ENCODE measurements around the gene FOXP1. TPM values are rescaled to one million over a fixed set of nuclear protein-coding genes. Genes with fewer than 3 reads are reported as not detected.
"Not testable (repeated sequence)": the region's sequence is repeated elsewhere in the genome, so short reads cannot be mapped to it uniquely, and the experiment has no call there.

Gene FOXP1
- total RNA-seq, 2 experiments from 2014 or later, result 116 to 131 TPM

DNA sequence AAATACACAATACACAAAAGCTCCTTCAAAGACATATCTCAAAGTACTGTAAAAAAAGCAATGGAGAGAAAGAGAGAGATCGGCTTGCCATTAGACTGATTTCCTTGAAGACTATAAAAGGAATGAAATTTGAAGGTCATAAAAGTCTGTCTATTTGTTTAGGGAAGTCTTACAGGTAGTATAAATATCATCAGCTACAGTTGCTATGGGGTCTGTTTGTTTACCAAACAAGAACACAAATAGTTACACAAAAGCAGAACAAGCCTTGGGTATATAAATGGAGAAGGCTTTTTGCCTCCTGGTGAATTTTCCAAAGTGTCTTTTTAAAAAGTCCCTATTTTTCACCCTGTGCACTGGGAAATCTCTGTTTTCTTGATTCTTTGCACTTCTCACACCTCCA, 552.3 kb downstream of the FOXP1 start:
- Mint-ChIP-seq H3K9me3 (no peaks in the 10 kb centered on the region), H3K4me1 (peaks cover 57% of the 10 kb centered on the region), H3K27ac (no peak overlapping the region), H3K27me3 (no peaks in the 10 kb centered on the region), H3K4me3 (no peak overlapping the region), H3K36me3 (ENCODE audit: low read depth) (peaks cover 73% of the 10 kb centered on the region)
- CTCF ChIA-PET, result no interaction called here
- DNase-seq, result no peak
- POLR2A ChIA-PET, result no interaction called here

DNA sequence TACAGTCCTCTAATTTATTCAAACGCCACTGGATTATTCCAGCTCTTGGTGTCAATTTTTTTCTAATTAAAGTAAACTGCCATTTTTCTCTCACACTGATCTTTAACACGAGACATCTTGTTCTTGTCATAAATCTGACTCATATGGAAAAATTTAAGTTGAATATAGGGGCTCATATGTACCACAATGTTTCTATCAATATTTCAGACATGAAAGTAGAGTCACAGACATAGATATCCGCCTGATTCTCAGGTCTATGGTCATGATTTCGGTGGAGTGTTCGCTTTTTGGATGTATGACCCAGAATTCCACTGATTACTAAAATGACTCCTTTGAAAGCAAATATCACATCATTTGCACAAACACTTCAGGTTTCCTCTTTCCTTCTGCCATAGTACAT, 552.8 kb downstream of the FOXP1 start:
- CTCF ChIA-PET, result no interaction called here
- H3K36me3 Mint-ChIP-seq (ENCODE audit: low read depth), result peaks cover 72% of the 10 kb centered on the region
- POLR2A ChIA-PET, result no interaction called here

DNA sequence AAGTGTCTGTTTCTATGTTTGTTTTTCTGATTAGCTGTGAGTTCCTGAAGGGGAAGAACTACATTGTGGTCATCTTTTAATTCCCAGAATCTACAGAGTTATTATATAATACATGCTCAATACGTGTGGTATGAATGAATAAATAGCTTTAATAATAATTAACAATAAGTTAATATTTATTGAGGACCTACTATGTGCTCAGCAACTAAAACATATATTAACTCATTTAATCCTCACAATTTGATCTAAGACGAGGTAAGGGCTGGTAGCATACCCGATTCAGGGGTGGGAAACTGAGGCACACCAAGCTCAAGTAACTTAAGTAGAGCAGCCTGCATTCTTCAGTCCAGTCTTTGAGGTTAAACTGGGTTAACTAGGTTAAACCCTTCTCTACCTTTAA, 553.8 kb downstream of the FOXP1 start:
- POLR2A ChIA-PET, result no interaction called here
- no peaks in the 10 kb centered on the region for H3K27me3 Mint-ChIP-seq
- peaks cover 74% of the 10 kb centered on the region for H3K36me3 Mint-ChIP-seq (ENCODE audit: low read depth)
- no peak for DNase-seq
- H3K4me3 Mint-ChIP-seq, result no peak overlapping the region
- H3K9me3 Mint-ChIP-seq, result no peaks in the 10 kb centered on the region
- peaks cover 64% of the 10 kb centered on the region for H3K4me1 Mint-ChIP-seq
- H3K27ac Mint-ChIP-seq, result no peak overlapping the region
- CTCF ChIA-PET, result no interaction called here

More for the DNA sequence above, 552.8 kb downstream of the FOXP1 start:
- DNase-seq, result no peak
- Mint-ChIP-seq H3K4me1 (peaks cover 58% of the 10 kb centered on the region), H3K27me3 (no peaks in the 10 kb centered on the region), H3K27ac (no peak overlapping the region), H3K9me3 (no peaks in the 10 kb centered on the region), H3K4me3 (no peak overlapping the region)

DNA sequence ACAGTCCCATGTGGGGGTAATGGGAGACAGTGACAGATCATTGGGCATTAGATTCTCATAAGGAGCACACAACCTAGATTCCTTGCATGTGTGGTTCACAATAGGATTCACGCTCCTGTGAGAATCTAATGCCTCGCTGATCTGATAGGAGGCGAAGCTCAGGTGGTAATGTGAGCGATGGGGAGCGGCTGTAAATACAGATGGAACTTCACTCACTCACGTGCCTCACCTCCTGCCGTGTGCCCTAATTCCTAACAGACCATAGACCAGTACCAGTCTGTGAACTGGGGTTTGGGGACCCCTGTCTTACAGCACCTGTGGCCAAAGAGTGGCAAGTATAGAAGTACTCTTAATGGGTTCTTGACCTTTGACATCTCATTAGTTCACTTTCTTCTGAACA, 554.7 kb downstream of the FOXP1 start:
- ChIA-PET POLR2A (no interaction called here), CTCF (interaction anchor here (0.9 to 1.2 kb wide), 2 partner anchors 25 to 56 kb away, joined by 3 read pairs; no protein-coding TSS in a partner anchor)
- peaks cover 75% of the 10 kb centered on the region for H3K36me3 Mint-ChIP-seq (ENCODE audit: low read depth)
- H3K9me3 Mint-ChIP-seq, result no peaks in the 10 kb centered on the region
- no peak overlapping the region for H3K4me3 Mint-ChIP-seq
- peaks cover 65% of the 10 kb centered on the region for H3K4me1 Mint-ChIP-seq
- H3K27ac Mint-ChIP-seq, result no peak overlapping the region
- H3K27me3 Mint-ChIP-seq, result no peaks in the 10 kb centered on the region
- DNase-seq, result no peak

DNA sequence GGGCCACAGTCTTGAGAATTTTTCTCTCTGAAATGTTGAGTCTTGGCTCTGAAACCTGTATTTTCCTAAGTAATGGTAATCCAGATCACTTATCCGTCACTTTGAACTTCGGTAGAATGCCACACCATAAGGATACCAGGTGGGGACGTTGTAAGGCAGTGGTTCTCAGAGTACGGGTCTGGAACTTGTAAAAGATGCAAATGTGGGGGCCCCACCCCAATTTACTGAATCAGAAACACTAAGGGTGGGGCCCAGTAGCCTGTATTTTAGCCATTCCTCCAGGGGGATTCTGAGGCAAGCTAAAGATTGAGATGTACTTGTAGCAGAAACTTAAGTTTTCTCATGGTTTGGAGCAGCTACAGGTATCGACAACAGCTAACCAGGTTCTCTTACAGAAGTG, 555.3 kb downstream of the FOXP1 start:
- POLR2A ChIA-PET, result no interaction called here
- Mint-ChIP-seq H3K4me3 (no peak overlapping the region), H3K9me3 (no peaks in the 10 kb centered on the region), H3K27me3 (no peaks in the 10 kb centered on the region), H3K36me3 (ENCODE audit: low read depth) (peaks cover 76% of the 10 kb centered on the region), H3K27ac (no peak overlapping the region), H3K4me1 (peaks cover 63% of the 10 kb centered on the region)
- CTCF ChIA-PET, result interaction anchor here (0.5 to 1.2 kb wide), 5 partner anchors 10 to 60 kb away, joined by 3 to 7 read pairs (median 3); no protein-coding TSS in a partner anchor
- no peak for DNase-seq

DNA sequence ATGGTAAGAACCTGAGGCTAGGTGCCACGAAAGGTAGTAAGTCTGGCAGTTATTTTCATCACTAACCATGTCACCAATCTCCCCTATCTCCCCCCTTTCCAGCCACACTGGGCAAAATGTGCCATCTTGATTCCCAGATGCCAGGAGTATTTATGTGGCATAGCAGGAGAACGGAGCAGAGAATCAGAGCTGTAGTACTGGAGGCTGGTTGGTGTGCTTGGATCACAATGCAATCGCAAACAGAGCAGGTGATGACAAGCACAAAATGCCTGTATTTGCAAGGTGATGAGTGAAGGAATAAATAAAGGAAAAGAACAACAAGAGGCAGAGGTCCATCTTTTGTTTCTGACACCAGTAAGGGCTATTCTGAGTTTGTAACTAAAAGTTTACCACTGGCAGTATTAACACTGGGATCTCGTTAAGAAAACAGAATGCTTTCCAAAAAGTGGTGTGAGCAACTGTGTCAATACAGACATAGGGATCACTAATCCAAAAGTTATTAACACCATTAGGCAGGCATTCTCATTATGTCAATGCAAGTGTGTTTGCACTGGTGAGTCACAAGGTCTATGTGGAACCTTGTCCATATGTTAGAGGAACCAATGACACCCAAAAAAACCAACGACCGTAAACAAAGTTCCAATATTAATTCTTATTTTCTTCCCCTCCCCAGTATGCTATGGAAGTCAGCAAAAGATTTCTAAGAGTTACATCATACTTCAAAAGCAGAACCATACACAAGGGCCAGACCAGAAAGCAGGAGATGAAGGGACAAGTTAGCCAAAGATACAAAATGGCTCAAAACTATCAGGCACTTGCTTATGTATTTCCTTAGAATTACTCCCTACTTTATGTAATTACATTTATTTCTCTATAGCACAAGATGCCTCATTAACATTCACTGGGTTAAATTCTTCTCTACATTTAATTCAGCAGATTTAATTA, 556.6 kb downstream of the FOXP1 start:
- Mint-ChIP-seq H3K4me1 (peaks cover 55% of the 10 kb centered on the region), H3K9me3 (no peaks in the 10 kb centered on the region), H3K36me3 (ENCODE audit: low read depth) (peaks cover 69% of the 10 kb centered on the region), H3K4me3 (no peak overlapping the region), H3K27ac (no peak overlapping the region), H3K27me3 (no peaks in the 10 kb centered on the region)
- POLR2A ChIA-PET, result no interaction called here
- DNase-seq, result no peak
- CTCF ChIA-PET, result no interaction called here

DNA sequence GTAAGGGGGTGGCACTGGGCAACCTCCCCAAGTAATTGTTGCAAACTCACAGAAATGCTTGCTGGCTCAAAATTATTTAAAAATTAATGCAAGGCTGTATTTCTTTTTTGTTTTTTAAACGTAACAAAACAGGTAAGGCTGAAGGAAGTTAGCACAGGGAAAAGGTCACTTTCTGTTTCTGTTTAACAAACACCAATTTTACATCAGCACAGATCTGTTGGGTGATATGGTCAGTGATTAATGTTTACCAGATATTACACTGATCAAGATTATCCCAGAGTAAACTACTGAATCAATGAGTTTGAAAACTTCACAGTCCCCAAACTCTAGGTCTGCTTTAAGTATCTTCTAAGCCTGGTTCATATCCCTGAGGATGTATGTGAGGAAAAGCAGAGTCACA, 558.0 kb downstream of the FOXP1 start:
- no peak for DNase-seq
- peak overlapping the region; percentile 54 for H3K27ac Mint-ChIP-seq
- CTCF ChIA-PET, result no interaction called here
- POLR2A ChIA-PET, result no interaction called here
- no peak overlapping the region for H3K4me3 Mint-ChIP-seq
- peaks cover 61% of the 10 kb centered on the region for H3K36me3 Mint-ChIP-seq (ENCODE audit: low read depth)
- no peaks in the 10 kb centered on the region for H3K27me3 Mint-ChIP-seq
- H3K9me3 Mint-ChIP-seq, result no peaks in the 10 kb centered on the region
- H3K4me1 Mint-ChIP-seq, result peaks cover 52% of the 10 kb centered on the region

DNA sequence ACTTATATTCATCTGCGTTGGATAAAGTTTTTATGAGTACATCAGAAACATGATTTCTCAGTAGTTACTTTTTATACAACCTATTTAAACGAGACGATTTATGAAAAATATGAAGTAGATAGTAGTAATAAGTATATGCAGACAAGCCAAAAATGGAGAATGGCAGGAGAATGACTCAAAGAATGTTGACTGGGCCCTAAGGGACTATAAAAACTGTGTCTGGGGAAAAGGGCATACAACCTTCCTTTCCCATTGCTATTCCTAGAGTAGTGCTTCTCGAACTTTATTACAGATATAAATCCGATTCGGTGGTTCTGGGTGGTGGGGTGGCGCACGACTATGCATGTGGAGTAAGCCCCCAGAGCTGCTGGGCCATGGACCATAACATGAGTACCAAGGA, 558.5 kb downstream of the FOXP1 start:
- H3K36me3 Mint-ChIP-seq (ENCODE audit: low read depth), result peaks cover 56% of the 10 kb centered on the region
- ChIA-PET POLR2A (no interaction called here), CTCF (no interaction called here)
- H3K9me3 Mint-ChIP-seq, result no peaks in the 10 kb centered on the region
- no peak overlapping the region for H3K4me3 Mint-ChIP-seq
- H3K27me3 Mint-ChIP-seq, result no peaks in the 10 kb centered on the region
- H3K27ac Mint-ChIP-seq, result peak overlapping the region; percentile 54
- peaks cover 49% of the 10 kb centered on the region for H3K4me1 Mint-ChIP-seq
- no peak for DNase-seq

DNA sequence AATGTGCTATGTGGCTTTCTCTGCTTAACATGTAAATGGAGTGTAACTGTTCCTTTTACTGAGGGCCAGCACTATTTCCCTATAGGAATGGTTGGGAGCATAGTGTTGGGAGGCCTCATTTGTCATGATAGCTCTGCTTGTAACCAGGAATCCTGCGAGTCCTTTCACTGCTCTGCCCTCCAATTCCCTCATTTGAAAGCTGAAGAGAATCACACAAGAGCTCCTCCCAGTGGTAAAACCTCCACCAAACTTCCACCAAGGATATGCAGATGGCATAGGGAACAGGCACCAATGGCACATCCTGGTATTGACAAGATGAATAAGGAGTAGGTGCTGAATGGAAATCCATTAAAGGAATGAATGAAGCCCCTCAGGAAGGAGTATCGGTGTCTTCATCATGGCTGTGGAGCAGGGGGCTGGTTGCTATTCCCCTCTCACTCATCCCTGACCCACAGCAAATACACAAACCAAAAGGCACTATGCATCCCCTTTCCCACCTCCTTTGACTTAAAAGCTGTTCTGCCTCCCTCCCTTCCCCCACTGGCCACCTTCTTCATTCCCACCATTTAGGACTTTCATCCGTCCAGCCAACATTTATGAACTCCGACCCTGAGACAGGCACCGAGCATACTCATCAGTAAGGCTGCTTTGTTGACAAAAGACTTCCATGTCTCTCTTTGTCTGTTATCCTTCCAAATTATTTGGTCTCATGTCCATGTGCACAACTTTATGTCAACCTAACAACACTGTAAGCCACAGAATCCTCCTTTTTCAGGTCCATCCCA, 560.8 kb downstream of the FOXP1 start:
- no peaks in the 10 kb centered on the region for H3K27me3 Mint-ChIP-seq
- H3K27ac Mint-ChIP-seq, result peak overlapping the region; percentile 46
- H3K4me3 Mint-ChIP-seq, result no peak overlapping the region
- H3K4me1 Mint-ChIP-seq, result peaks cover 47% of the 10 kb centered on the region
- peaks cover 48% of the 10 kb centered on the region for H3K36me3 Mint-ChIP-seq (ENCODE audit: low read depth)
- H3K9me3 Mint-ChIP-seq, result no peaks in the 10 kb centered on the region
- DNase-seq, result no peak
- POLR2A ChIA-PET, result no interaction called here
- CTCF ChIA-PET, result no interaction called here

DNA sequence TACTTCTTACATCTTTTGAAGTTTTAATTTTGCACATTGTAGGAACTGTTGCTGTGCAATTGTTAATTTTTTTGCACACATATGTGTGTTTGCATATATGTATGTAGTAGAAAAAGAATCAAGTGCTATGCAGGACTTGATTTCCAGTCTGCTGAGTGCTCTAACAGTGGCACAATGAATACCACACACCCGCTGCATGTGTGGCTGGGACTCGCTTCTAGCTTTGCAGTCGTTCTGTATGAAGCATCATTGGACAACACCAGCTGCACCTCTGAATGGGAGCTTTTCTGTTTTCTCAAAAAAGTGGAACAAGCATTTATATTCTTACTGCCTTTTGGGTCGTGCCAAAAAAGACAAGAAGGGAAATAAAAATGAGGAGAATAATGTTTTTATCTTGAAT, 564.7 kb downstream of the FOXP1 start:
- no peaks in the 10 kb centered on the region for H3K27me3 Mint-ChIP-seq
- H3K9me3 Mint-ChIP-seq, result peaks cover 5% of the 10 kb centered on the region
- peaks cover 21% of the 10 kb centered on the region for H3K4me1 Mint-ChIP-seq
- H3K36me3 Mint-ChIP-seq (ENCODE audit: low read depth), result peaks cover 45% of the 10 kb centered on the region
- POLR2A ChIA-PET, result no interaction called here
- H3K4me3 Mint-ChIP-seq, result no peak overlapping the region
- no peak for DNase-seq
- CTCF ChIA-PET, result no interaction called here
- no peak overlapping the region for H3K27ac Mint-ChIP-seq

DNA sequence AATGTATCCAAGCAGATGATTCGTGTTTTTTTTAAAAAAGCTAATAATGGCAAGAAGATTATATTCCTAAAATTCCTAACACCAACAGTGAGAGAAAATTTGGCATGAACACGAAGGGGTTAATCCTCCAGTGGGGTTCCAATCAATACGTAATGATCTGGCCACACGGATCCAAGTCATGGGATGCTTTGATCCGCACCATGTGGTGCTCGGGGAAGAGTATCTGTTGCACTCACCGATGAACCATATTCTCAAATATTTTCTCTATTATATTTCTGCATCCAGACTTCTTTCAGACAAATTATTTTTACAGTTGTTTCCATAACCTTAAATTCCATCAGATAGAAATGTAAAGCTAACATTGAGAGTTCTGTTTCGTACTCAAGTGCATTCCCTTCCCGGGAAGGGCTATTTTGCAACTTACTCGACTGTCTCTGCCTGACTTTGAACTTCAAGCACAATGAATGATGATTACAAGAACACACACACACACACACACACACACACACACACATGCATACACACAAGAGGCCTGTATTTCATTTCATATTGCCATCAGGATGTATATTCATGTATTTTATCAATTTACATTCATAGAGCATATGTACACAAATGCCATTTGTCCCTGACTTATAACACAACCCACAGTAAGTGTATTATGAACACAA, 567.2 kb downstream of the FOXP1 start:
- peaks cover 50% of the 10 kb centered on the region for H3K36me3 Mint-ChIP-seq (ENCODE audit: low read depth)
- CTCF ChIA-PET, result interaction anchor here (0.7 to 0.9 kb wide), 2 partner anchors 122 to 572 kb away, joined by 3 read pairs; no protein-coding TSS in a partner anchor

DNA sequence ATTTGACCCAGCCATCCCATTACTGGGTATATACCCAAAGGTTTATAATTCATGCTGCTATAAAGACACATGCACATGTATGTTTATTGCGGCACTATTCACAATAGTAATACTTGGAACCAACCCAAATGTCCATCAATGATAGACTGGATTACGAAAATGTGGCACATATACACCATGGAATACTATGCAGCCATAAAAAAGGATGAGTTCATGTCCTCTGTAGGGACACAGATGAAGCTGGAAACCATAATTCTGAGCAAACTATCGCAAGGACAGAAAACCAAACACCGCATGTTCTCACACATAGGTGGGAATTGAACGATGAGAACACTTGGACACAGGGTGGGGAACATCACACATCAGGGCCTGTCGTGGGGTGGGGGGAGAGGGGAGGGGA, 568.9 kb downstream of the FOXP1 start:
- not testable (repeated sequence) for H3K27ac Mint-ChIP-seq
- H3K4me1 Mint-ChIP-seq, result peaks cover 41% of the 10 kb centered on the region

More for the DNA sequence above, 567.2 kb downstream of the FOXP1 start:
- H3K4me3 Mint-ChIP-seq, result no peak overlapping the region
- peaks cover 5% of the 10 kb centered on the region for H3K9me3 Mint-ChIP-seq
- POLR2A ChIA-PET, result no interaction called here
- no peaks in the 10 kb centered on the region for H3K27me3 Mint-ChIP-seq
- no peak overlapping the region for H3K27ac Mint-ChIP-seq
- DNase-seq, result no peak
- peaks cover 32% of the 10 kb centered on the region for H3K4me1 Mint-ChIP-seq

DNA sequence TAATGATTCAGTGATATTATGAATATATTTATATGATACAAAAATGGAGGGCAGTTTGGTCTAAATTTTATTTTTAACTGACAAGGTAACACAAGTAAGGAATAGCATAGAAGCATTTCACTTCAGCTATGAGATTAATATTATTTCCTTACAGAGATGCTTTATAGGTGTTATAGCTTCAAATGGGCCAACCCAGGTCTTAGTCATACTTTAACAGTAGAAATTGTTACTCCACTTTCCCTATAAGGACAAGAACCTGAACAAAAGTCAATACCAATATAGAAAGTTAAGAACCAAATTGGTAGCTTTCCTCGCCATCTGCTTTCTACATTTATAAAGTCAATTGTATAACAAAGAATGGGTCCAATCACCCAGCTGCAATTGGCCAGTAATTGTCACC, 570.6 kb downstream of the FOXP1 start:
- DNase-seq, result no peak
- peaks cover 52% of the 10 kb centered on the region for H3K4me1 Mint-ChIP-seq
- peaks cover 5% of the 10 kb centered on the region for H3K9me3 Mint-ChIP-seq
- H3K27ac Mint-ChIP-seq, result no peak overlapping the region
- no peak overlapping the region for H3K4me3 Mint-ChIP-seq
- CTCF ChIA-PET, result interaction anchor here (1.0 kb wide), 1 partner anchor 15 kb away, joined by 3 read pairs; no protein-coding TSS in a partner anchor
- peaks cover 52% of the 10 kb centered on the region for H3K36me3 Mint-ChIP-seq (ENCODE audit: low read depth)
- no peaks in the 10 kb centered on the region for H3K27me3 Mint-ChIP-seq
- POLR2A ChIA-PET, result no interaction called here

More for the DNA sequence above, 568.9 kb downstream of the FOXP1 start:
- H3K4me3 Mint-ChIP-seq, POLR2A ChIA-PET, H3K9me3 Mint-ChIP-seq, H3K27me3 Mint-ChIP-seq, DNase-seq: not testable (repeated sequence)
- CTCF ChIA-PET, result interaction anchor here (1.1 kb wide), 1 partner anchor 23 kb away, joined by 3 read pairs; no protein-coding TSS in a partner anchor
- H3K36me3 Mint-ChIP-seq (ENCODE audit: low read depth), result peaks cover 50% of the 10 kb centered on the region

All from activated CD4-positive, alpha-beta T cell treated with anti-CD3 and anti-CD28 coated beads, Interleukin-2, amount 10 ng/mL, durations not matched to agents 7 days and 5 days (primary cell).